ENCODE results near the gene AP1G2.

GRCh38 chr14:23523229-23524016 lies 44.2 kb downstream of the AP1G2 start:
- TF ChIP-seq POLR2A (IDR thresholded peaks at IDR 0.05; ENCODE audit: low read depth, low read length) = no peak
- TF ChIP-seq POLR2AphosphoS5 (IDR thresholded peaks at IDR 0.05; ENCODE audit: low read depth, low read length) = no peak
- no peak for TF ChIP-seq SPI1 (IDR thresholded peaks at IDR 0.05; ENCODE audit: low read depth, low read length)
- no peak for TF ChIP-seq POU2F2 (IDR thresholded peaks at IDR 0.05; ENCODE audit: low read depth, low read length)
- no peak for TF ChIP-seq TAF1 (IDR thresholded peaks at IDR 0.05; ENCODE audit: low read depth, low read length)

Data from GM12891 (cell line).